IMR-90 (cell line): Measurements from ENCODE around the gene DAB1. TPM values are rescaled to one million over a fixed set of nuclear protein-coding genes. Genes with fewer than 3 reads are reported as not detected.

Source experiments
- ATAC-seq: fragments of 200-7000 bp; cut with Tn5 transposase; 2 replicates; pipeline ENCODE4 v1.9.1; 2020; ENCODE audit warnings: low read depth, mild to moderate bottlenecking, moderate library complexity
- BruUV-seq: library from RNA; stranded (reverse); fragments of 400-500 nt; replicated peaks from 2 replicates; lab custom pipeline; 2021; lab: Mats Ljungman, UMichigan
- CTCF ChIA-PET: fragments of 300-600 bp; formaldehyde crosslinking; extraction: SDS; loops from one replicate; lab custom pipeline; 2021; ENCODE audit warnings: antibody characterized with exemption; lab: Yijun Ruan, JAX
- POLR2A ChIA-PET: fragments of 300-600 bp; sonication (Branson Sonifier 250); formaldehyde crosslinking; loops from one replicate; lab custom pipeline; 2022; ENCODE audit warnings: antibody characterized with exemption; ENCODE audit not compliant: unreplicated experiment; lab: Charles Lee
- DNase-seq: peaks from one replicate; pipeline ENCODE4 v3.0.0; 2013
- H2AFZ ChIP-seq: replicated peaks from 2 replicates; pipeline ENCODE3; 2013; ENCODE audit warnings: low read length, mild to moderate bottlenecking; ENCODE audit not compliant: poor library complexity
- H2AK5ac ChIP-seq: 2 replicates; pipeline ENCODE4 v1.6.1; 2013; ENCODE audit warnings: low read depth, low read length, inconsistent platforms
- H2AK9ac ChIP-seq: replicated peaks from 2 replicates; pipeline ENCODE3; 2013; ENCODE audit warnings: mild to moderate bottlenecking, low read depth, low read length, moderate library complexity; ENCODE audit not compliant: poor library complexity
- H2BK120ac ChIP-seq: 2 replicates; pipeline ENCODE4 v1.6.1; 2013; ENCODE audit warnings: low read depth, low read length, inconsistent platforms
- H2BK15ac ChIP-seq: 3 replicates; pipeline ENCODE4 v1.6.1; 2013; ENCODE audit warnings: low read depth, low read length, inconsistent platforms
- H2BK20ac ChIP-seq: 2 replicates; pipeline ENCODE4 v1.6.1; 2013; ENCODE audit warnings: low read depth, mild to moderate bottlenecking, inconsistent platforms, low read length, moderate library complexity
- H2BK5ac ChIP-seq: 2 replicates; pipeline ENCODE4 v1.6.1; 2013; ENCODE audit warnings: mild to moderate bottlenecking, low read depth, low read length, inconsistent platforms; ENCODE audit not compliant: poor library complexity, severe bottlenecking
- H3K14ac ChIP-seq: replicated peaks from 2 replicates; pipeline ENCODE4 v1.6.1; 2013; ENCODE audit warnings: low read depth, low read length, inconsistent platforms
- H3K18ac ChIP-seq: 2 replicates; pipeline ENCODE4 v1.6.1; 2013; ENCODE audit warnings: low read depth, low read length, control low read depth
- H3K23ac ChIP-seq: 2 replicates; pipeline ENCODE4 v1.6.1; 2013; ENCODE audit warnings: low read depth, low read length, inconsistent platforms
- H3K27ac ChIP-seq: 2 replicates; pipeline ENCODE4 v1.5.1; 2013; ENCODE audit warnings: mild to moderate bottlenecking, control low read depth, low read length; ENCODE audit not compliant: insufficient read depth
- H3K27me3 ChIP-seq: 2 replicates; pipeline ENCODE4 v1.6.1; 2013; ENCODE audit warnings: low read length; ENCODE audit not compliant: control insufficient read depth, insufficient read depth
- H3K36me3 ChIP-seq: 2 replicates; pipeline ENCODE4 v1.6.1; 2013; ENCODE audit warnings: low read length, mixed read lengths; ENCODE audit not compliant: control insufficient read depth, insufficient read depth
- H3K4ac ChIP-seq: 2 replicates; pipeline ENCODE4 v1.6.1; 2013; ENCODE audit warnings: low read depth, low read length, inconsistent platforms
- H3K4me1 ChIP-seq: 2 replicates; pipeline ENCODE4 v1.6.1; 2013; ENCODE audit warnings: low read length, mixed read lengths; ENCODE audit not compliant: control insufficient read depth, insufficient read depth
- H3K4me2 ChIP-seq: 2 replicates; pipeline ENCODE4 v1.6.1; 2013; ENCODE audit warnings: low read depth, mild to moderate bottlenecking, control low read depth, low read length, moderate library complexity
- H3K4me3 ChIP-seq: 2 replicates; pipeline ENCODE4 v1.5.1; 2013; ENCODE audit warnings: low read depth, mild to moderate bottlenecking, control low read depth, low read length, moderate library complexity; ENCODE audit not compliant: insufficient read depth
- H3K56ac ChIP-seq: 2 replicates; pipeline ENCODE4 v1.6.1; 2013; ENCODE audit warnings: low read length, inconsistent platforms; ENCODE audit not compliant: insufficient read depth; ENCODE audit errors: extremely low read depth
- H3K79me1 ChIP-seq, 2 experiments: 2 replicates each; pipeline ENCODE4 v1.6.1; 2013; ENCODE audit warnings: low read length in 2 of 2, inconsistent platforms in 1 of 2, low read depth in 1 of 2
- H3K9ac ChIP-seq: 2 replicates; pipeline ENCODE4 v1.6.1; 2013; ENCODE audit warnings: low read depth, low read length, control low read depth
- H3K9me1 ChIP-seq: 2 replicates; pipeline ENCODE4 v1.6.1; 2013; ENCODE audit warnings: low read length, inconsistent platforms; ENCODE audit not compliant: insufficient read depth
- H3K9me3 ChIP-seq: 2 replicates; pipeline ENCODE4 v1.6.1; 2013; ENCODE audit warnings: low read length; ENCODE audit not compliant: control insufficient read depth, insufficient read depth
- H4K20me1 ChIP-seq: 2 replicates; pipeline ENCODE4 v1.6.1; 2013; ENCODE audit warnings: low read length, inconsistent platforms; ENCODE audit not compliant: insufficient read depth
- H4K5ac ChIP-seq: 2 replicates; pipeline ENCODE4 v1.6.1; 2013; ENCODE audit warnings: mild to moderate bottlenecking, low read depth, low read length, control low read depth
- H4K8ac ChIP-seq, 2 experiments: 2 replicates each; pipeline ENCODE4 v1.6.1; 2013; ENCODE audit warnings: low read depth in 2 of 2, low read length in 2 of 2, control low read depth in 1 of 2, inconsistent platforms in 1 of 2
- H4K91ac ChIP-seq: 2 replicates; pipeline ENCODE4 v1.6.1; 2013; ENCODE audit warnings: low read depth, low read length, inconsistent platforms; ENCODE audit not compliant: insufficient read depth
- MAZ ChIP-seq: IDR thresholded peaks from 2 replicates; pipeline ENCODE4 v1.6.1; 2012; ENCODE audit warnings: low read depth, mild to moderate bottlenecking, low read length, improper control_type of control experiment, moderate library complexity, borderline replicate concordance
- SMC3 ChIP-seq: fragments of 150-350 bp; IDR thresholded peaks from 2 replicates; pipeline ENCODE4 v1.6.1; 2016; ENCODE audit warnings: low read depth, mild to moderate bottlenecking, antibody characterized with exemption, low read length, moderate library complexity
- WGBS, 2 experiments: methylation state at CpG; one replicate each; pipeline versions ENCODE4 v1.1.5 to v1.1.7; 2013; ENCODE audit warnings: missing lambda C conversion rate in 2 of 2; ENCODE audit not compliant: insufficient read length in 1 of 2; ENCODE audit errors: extremely low coverage in 2 of 2; 5-methylcytosine and 5-hydroxymethylcytosine counted together
- dilution Hi-C: fragments of 300-500 bp; cut with HindIII; formaldehyde crosslinking; loops from one replicate; pipeline ENCODE4 v1.14.3; 2018; ENCODE audit warnings: low sequenced_read_pairs; ENCODE audit not compliant: unreplicated experiment
- in situ Hi-C: fragments of 300-500 bp; cut with MboI; formaldehyde crosslinking; loops from 3 replicates; pipeline ENCODE4 v1.14.3; 2019; ENCODE audit warnings: low sequenced_read_pairs, inconsistent platforms, mixed read lengths
- intact Hi-C: fragments of 100-400 bp; cut with micrococcal nuclease; formaldehyde crosslinking; loops from 2 replicates; pipeline ENCODE4 v1.10.0; 2022
- polyA plus RNA-seq, 3 experiments: library from polyadenylated mRNA; depleted of rRNA; stranded (reverse); fragments of >200 nt; gene quantifications; 2 replicates each; pipeline ENCODE4 v1.2.3, GENCODE V29; 2012; ENCODE audit warnings: low replicate concordance in 1 of 3
- total RNA-seq: library from RNA; depleted of rRNA; stranded (reverse); fragments of >200 nt; gene quantifications from 2 replicates; pipeline ENCODE4 v1.2.3, GENCODE V29; 2012

The DAB1 gene
- total and polyA plus RNA-seq, 2 of the 4 experiments (the other 2 are of a cell fraction): 0.18 to 0.41 TPM

- H2AK9ac ChIP-seq: no peak overlapping the region
- no peaks in the 10 kb centered on the region for H3K36me3 ChIP-seq
- intact Hi-C loops (no loop called here), in situ Hi-C loops (no loop called here), dilution Hi-C loops (no loop called here)
- no peaks in the 10 kb centered on the region for H3K9me3 ChIP-seq
- H2BK5ac ChIP-seq: no peak overlapping the region
- ATAC-seq (no peak), DNase-seq (no peak)
- BruUV-seq: no TSS peak
- no peaks in the 10 kb centered on the region for H3K9me1 ChIP-seq
- H2BK20ac ChIP-seq: no peak overlapping the region
- WGBS, 2 experiments: no CpG with 5 or more reads among the region's 4 CpGs
- no peak overlapping the region for H2BK120ac ChIP-seq
- no peak overlapping the region for H3K27ac ChIP-seq
- ChIA-PET POLR2A (no interaction called here), CTCF (no interaction called here)
- no peaks in the 10 kb centered on the region for H3K79me1 ChIP-seq
- H4K91ac ChIP-seq: no peak overlapping the region
- no peaks in the 10 kb centered on the region for H3K27me3 ChIP-seq
- H3K4ac ChIP-seq: no peak overlapping the region
- no peak overlapping the region for H3K18ac ChIP-seq
- no peak overlapping the region for H3K4me2 ChIP-seq
- H3K9ac ChIP-seq: no peak overlapping the region
- H4K8ac ChIP-seq: no peak overlapping the region
- TF ChIP-seq MAZ (no peak), SMC3 (no peak)
- no peak overlapping the region for H3K4me3 ChIP-seq
- H3K23ac ChIP-seq: no peak overlapping the region
- no peak overlapping the region for H4K5ac ChIP-seq
- no peaks in the 10 kb centered on the region for H3K4me1 ChIP-seq
- H2AFZ ChIP-seq: no peak overlapping the region
- no peak overlapping the region for H2AK5ac ChIP-seq
- H2BK15ac ChIP-seq: no peak overlapping the region
- no peak overlapping the region for H3K56ac ChIP-seq
- H4K20me1 ChIP-seq: no peaks in the 10 kb centered on the region
- H3K14ac ChIP-seq: no peak overlapping the region
These were observed 428.3 kb downstream of the DAB1 start for GRCh38 chr1:56995414-56996100.
